Panc1 (cell line): ENCODE data around the gene AGPAT4. TPM values are rescaled to one million over a fixed set of nuclear protein-coding genes. Genes with fewer than 3 reads are reported as not detected.

Experiments used
- ATAC-seq: fragments of 200-7000 bp; cut with Tn5 transposase; 2 replicates; pipeline ENCODE4 v1.9.1; 2020; ENCODE audit warnings: mild to moderate bottlenecking, moderate library complexity
- BruUV-seq: library from RNA; stranded (reverse); fragments of 400-500 nt; replicated peaks from 2 replicates; lab custom pipeline; 2021; lab: Mats Ljungman, UMichigan
- CTCF ChIA-PET: fragments of 300-600 bp; sonication (Branson Sonifier 250); formaldehyde crosslinking; loops from one replicate; lab custom pipeline; 2022; ENCODE audit warnings: antibody characterized with exemption; lab: Charles Lee
- POLR2A ChIA-PET: fragments of 300-600 bp; sonication (Branson Sonifier 250); formaldehyde crosslinking; loops from one replicate; lab custom pipeline; 2022; ENCODE audit warnings: antibody characterized with exemption; lab: Charles Lee
- DNase-seq: peaks from one replicate; pipeline ENCODE4 v3.0.0-alpha.2; 2010; ENCODE audit warnings: low read depth, low spot score
- H3K27ac ChIP-seq: 2 replicates; pipeline ENCODE4 v1.5.1; 2011; ENCODE audit warnings: mild to moderate bottlenecking, low read length, inconsistent platforms
- H3K27me3 ChIP-seq: fragments of 200-500 bp; sonication (Bioruptor generic); 2 replicates; pipeline ENCODE4 v1.6.0; 2014; ENCODE audit warnings: low read length, inconsistent platforms; ENCODE audit not compliant: control insufficient read depth, insufficient read depth
- H3K36me3 ChIP-seq: fragments of 200-500 bp; sonication (Bioruptor generic); 2 replicates; pipeline ENCODE4 v1.5.1; 2014; ENCODE audit warnings: inconsistent platforms, mild to moderate bottlenecking, low read length, moderate library complexity; ENCODE audit not compliant: control insufficient read depth, insufficient read depth
- H3K4me1 ChIP-seq: 2 replicates; pipeline ENCODE4 v1.5.1; 2011; ENCODE audit warnings: inconsistent platforms, mild to moderate bottlenecking, low read length, moderate library complexity; ENCODE audit not compliant: control insufficient read depth, insufficient read depth
- H3K4me3 ChIP-seq, 2 experiments: 2 replicates each; pipeline ENCODE4 v1.5.1; 2011 to 2012; ENCODE audit warnings: low read depth in 2 of 2, low read length in 2 of 2, mild to moderate bottlenecking in 2 of 2, inconsistent platforms in 1 of 2, moderate library complexity in 1 of 2
- H3K9me3 ChIP-seq: fragments of 200-500 bp; sonication (Bioruptor generic); 2 replicates; pipeline ENCODE4 v1.5.1; 2014; ENCODE audit warnings: low read depth, mild to moderate bottlenecking, inconsistent platforms, low read length, moderate library complexity; ENCODE audit not compliant: control insufficient read depth, insufficient read depth
- POLR2AphosphoS5 ChIP-seq: IDR thresholded peaks from 2 replicates; pipeline ENCODE4 v1.6.1; 2012; ENCODE audit warnings: mild to moderate bottlenecking, low read depth, low read length, moderate library complexity
- SIN3A ChIP-seq: IDR thresholded peaks from 2 replicates; pipeline ENCODE4 v1.6.1; 2012; ENCODE audit warnings: low read depth, mild to moderate bottlenecking, low read length, moderate library complexity, borderline replicate concordance; ENCODE audit not compliant: insufficient read depth
- TCF7L2 ChIP-seq: IDR thresholded peaks from 2 replicates; pipeline ENCODE4 v1.6.1; 2011; ENCODE audit warnings: mild to moderate bottlenecking, low read depth, low read length, inconsistent platforms
- in situ Hi-C: cut with HindIII; loops from 2 replicates; pipeline ENCODE4 v1.10.0; 2016; ENCODE audit warnings: low sequenced_read_pairs, low pct_unique_long_range_greater_than_20kb
- intact Hi-C: fragments of 100-400 bp; cut with micrococcal nuclease; formaldehyde crosslinking; loops from one replicate; pipeline ENCODE4 v1.10.0; 2022; ENCODE audit not compliant: unreplicated experiment
- total RNA-seq: library from RNA; stranded (reverse); gene quantifications from one replicate; pipeline ENCODE4 v1.2.1, GENCODE V29; 2021; ENCODE audit not compliant: unreplicated experiment
- TF ChIP-seq, protein P1 (sequence below), 2 experiments: IDR thresholded peaks; 2 replicates each; pipeline ENCODE4 v1.6.1; 2011 to 2012; ENCODE audit warnings: low read depth in 2 of 2, control low read depth in 1 of 2, low read length in 1 of 2, mild to moderate bottlenecking in 1 of 2, moderate library complexity in 1 of 2; ENCODE audit not compliant: insufficient read depth in 1 of 2
- TF ChIP-seq, protein P2 (sequence below): fragments of 450-650 bp; IDR thresholded peaks from 2 replicates; pipeline ENCODE4 v1.5.1; 2017; ENCODE audit warnings: mild to moderate bottlenecking

The AGPAT4 gene
- total RNA-seq, 1 experiment from 2014 or later = 12.9 TPM

DNA sequence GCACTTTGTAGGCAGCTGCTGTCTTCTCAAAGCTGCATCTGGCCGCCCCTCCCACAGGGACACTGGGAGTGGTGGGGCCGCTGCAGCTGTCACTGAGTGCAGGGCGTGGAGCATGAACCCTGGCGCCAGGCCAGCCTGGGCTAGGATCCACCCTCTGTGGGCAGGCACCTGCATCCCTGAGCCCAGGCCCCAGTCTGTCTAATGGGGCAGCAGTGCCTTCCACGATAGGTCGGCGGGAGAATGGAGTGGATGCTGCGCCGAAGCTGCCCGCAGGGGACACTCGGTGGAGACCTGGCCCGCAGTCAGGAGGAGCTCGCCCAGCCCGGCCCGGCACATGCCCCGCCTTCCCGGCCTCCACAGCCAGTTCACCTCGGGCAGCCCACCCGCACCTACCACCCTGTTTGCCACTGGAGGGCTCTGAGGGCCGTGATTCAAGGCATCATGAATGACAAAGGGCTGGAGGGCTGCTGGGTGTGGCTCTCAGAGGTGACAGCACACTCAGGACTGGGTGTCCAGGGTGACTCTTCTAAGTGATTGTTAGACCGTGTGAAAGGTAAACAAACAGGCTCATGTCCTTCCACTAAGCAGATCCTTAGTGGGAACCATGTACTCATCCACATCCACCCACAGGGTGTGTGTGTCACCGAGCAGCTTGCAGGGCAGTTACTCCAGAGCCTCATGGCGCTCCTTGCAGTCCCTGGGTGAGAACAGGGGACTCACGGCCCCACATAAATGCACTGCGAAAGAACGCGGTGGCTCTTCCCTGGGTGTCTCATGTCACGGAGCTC lies 133.9 kb downstream of the AGPAT4 start:
- Histone ChIP-seq H3K4me1 (no peaks in the 10 kb centered on the region), H3K36me3 (no peaks in the 10 kb centered on the region), H3K27me3 (no peaks in the 10 kb centered on the region), H3K27ac (no peak overlapping the region), H3K9me3 (no peaks in the 10 kb centered on the region), H3K4me3 (no peak overlapping the region)
- no peak for DNase-seq
- ChIA-PET CTCF (interaction anchor here (0.6 to 1.1 kb wide), 2 partner anchors 231 to 234 kb away, joined by 3 to 4 read pairs; no protein-coding TSS in a partner anchor), POLR2A (no interaction called here)
- intact Hi-C loops (no loop called here), in situ Hi-C loops (no loop called here)
- TF ChIP-seq, protein P1, sequence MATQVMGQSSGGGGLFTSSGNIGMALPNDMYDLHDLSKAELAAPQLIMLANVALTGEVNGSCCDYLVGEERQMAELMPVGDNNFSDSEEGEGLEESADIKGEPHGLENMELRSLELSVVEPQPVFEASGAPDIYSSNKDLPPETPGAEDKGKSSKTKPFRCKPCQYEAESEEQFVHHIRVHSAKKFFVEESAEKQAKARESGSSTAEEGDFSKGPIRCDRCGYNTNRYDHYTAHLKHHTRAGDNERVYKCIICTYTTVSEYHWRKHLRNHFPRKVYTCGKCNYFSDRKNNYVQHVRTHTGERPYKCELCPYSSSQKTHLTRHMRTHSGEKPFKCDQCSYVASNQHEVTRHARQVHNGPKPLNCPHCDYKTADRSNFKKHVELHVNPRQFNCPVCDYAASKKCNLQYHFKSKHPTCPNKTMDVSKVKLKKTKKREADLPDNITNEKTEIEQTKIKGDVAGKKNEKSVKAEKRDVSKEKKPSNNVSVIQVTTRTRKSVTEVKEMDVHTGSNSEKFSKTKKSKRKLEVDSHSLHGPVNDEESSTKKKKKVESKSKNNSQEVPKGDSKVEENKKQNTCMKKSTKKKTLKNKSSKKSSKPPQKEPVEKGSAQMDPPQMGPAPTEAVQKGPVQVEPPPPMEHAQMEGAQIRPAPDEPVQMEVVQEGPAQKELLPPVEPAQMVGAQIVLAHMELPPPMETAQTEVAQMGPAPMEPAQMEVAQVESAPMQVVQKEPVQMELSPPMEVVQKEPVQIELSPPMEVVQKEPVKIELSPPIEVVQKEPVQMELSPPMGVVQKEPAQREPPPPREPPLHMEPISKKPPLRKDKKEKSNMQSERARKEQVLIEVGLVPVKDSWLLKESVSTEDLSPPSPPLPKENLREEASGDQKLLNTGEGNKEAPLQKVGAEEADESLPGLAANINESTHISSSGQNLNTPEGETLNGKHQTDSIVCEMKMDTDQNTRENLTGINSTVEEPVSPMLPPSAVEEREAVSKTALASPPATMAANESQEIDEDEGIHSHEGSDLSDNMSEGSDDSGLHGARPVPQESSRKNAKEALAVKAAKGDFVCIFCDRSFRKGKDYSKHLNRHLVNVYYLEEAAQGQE (IDR thresholded peaks at IDR 0.05; ENCODE audit: insufficient read depth in 1 of 2, low read depth in 2 of 2, low read length in 1 of 2) = no peak
- TF ChIP-seq, protein P2, sequence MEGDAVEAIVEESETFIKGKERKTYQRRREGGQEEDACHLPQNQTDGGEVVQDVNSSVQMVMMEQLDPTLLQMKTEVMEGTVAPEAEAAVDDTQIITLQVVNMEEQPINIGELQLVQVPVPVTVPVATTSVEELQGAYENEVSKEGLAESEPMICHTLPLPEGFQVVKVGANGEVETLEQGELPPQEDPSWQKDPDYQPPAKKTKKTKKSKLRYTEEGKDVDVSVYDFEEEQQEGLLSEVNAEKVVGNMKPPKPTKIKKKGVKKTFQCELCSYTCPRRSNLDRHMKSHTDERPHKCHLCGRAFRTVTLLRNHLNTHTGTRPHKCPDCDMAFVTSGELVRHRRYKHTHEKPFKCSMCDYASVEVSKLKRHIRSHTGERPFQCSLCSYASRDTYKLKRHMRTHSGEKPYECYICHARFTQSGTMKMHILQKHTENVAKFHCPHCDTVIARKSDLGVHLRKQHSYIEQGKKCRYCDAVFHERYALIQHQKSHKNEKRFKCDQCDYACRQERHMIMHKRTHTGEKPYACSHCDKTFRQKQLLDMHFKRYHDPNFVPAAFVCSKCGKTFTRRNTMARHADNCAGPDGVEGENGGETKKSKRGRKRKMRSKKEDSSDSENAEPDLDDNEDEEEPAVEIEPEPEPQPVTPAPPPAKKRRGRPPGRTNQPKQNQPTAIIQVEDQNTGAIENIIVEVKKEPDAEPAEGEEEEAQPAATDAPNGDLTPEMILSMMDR = no peak
- TF ChIP-seq SIN3A (no peak), TCF7L2 (no peak), POLR2AphosphoS5 (no peak)
- no TSS peak for BruUV-seq
- ATAC-seq = peak; percentile 40

DNA sequence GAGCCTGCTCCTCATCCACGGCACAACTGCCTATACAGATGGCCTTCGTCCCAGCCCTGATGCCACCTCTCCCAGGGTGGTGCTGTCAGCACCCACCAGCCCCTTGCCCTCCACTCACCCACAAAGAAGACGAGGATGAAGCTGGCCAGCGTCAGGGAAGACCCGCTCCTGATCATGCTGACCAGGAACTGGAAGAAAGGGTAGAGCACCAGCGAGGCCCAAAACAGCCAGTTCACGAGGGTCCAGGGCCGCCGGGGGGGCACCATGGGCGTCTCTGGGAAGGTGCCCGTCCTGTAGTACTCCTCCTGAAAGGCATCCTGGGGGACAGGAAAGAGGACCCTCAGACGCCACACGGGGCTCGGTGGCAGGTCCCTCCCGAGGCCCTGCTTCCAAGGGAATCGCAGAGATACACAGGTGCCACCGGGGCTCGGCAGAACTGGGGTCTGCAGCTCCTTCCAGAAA lies 134.5 kb downstream of the AGPAT4 start:
- no peaks in the 10 kb centered on the region for H3K9me3 ChIP-seq
- POLR2A ChIA-PET = no interaction called here
- intact Hi-C loops (no loop called here), in situ Hi-C loops (no loop called here)
- CTCF ChIA-PET = interaction anchor here (0.6 kb wide), 1 partner anchor 231 kb away, joined by 4 read pairs; no protein-coding TSS in a partner anchor
- no peak for DNase-seq
- no peak for TF ChIP-seq POLR2AphosphoS5
- TF ChIP-seq, protein P1 (IDR thresholded peaks at IDR 0.05; ENCODE audit: insufficient read depth in 1 of 2, low read depth in 2 of 2, low read length in 1 of 2) = no peak
- TF ChIP-seq, protein P2 = no peak
- no peak for TF ChIP-seq TCF7L2
- H3K27ac ChIP-seq = no peak overlapping the region
- no TSS peak for BruUV-seq
- H3K27me3 ChIP-seq = no peaks in the 10 kb centered on the region
- no peaks in the 10 kb centered on the region for H3K36me3 ChIP-seq
- no peak for ATAC-seq
- H3K4me1 ChIP-seq = no peaks in the 10 kb centered on the region
- H3K4me3 ChIP-seq = no peak overlapping the region
